GM23338 (cell line): Measurements from ENCODE around the gene ESPNL. TPM values are rescaled to one million over a fixed set of nuclear protein-coding genes. Genes with fewer than 3 reads are reported as not detected.

Source experiments
- ATAC-seq: fragments of 200-7000 bp; cut with Tn5 transposase; 3 replicates; pipeline ENCODE4 v1.9.1; 2020
- DNase-seq: peaks from one replicate; pipeline ENCODE4 v3.0.0-alpha.2; 2015; ENCODE audit warnings: low spot score
- H2AFZ ChIP-seq: fragments of 200-600 bp; sonication (generic); 2 replicates; pipeline ENCODE4 v1.8.0; 2016; ENCODE audit warnings: antibody characterized with exemption, mild to moderate bottlenecking, moderate library complexity
- H3F3A ChIP-seq: fragments of 200-600 bp; sonication (generic); replicated peaks from 2 replicates; pipeline ENCODE4 v1.8.0; 2017; ENCODE audit warnings: antibody characterized with exemption, mixed run types, low read depth
- H3K27ac ChIP-seq: fragments of 200-600 bp; sonication (generic); 2 replicates; pipeline ENCODE4 v1.6.1; 2016; ENCODE audit warnings: low read depth
- H3K27me3 ChIP-seq: fragments of 200-600 bp; sonication (generic); 2 replicates; pipeline ENCODE4 v1.8.0; 2016; ENCODE audit warnings: mild to moderate bottlenecking, mixed run types, moderate library complexity; ENCODE audit not compliant: insufficient read depth
- H3K36me3 ChIP-seq: fragments of 200-600 bp; sonication (generic); 2 replicates; pipeline ENCODE4 v1.8.0; 2016; ENCODE audit warnings: mild to moderate bottlenecking; ENCODE audit not compliant: insufficient read depth
- H3K4me1 ChIP-seq: fragments of 200-600 bp; sonication (generic); 2 replicates; pipeline ENCODE4 v1.8.0; 2016; ENCODE audit warnings: mild to moderate bottlenecking, moderate library complexity; ENCODE audit not compliant: insufficient read depth
- H3K4me2 ChIP-seq: fragments of 200-600 bp; sonication (generic); 2 replicates; pipeline ENCODE4 v1.7.1; 2017; ENCODE audit warnings: mixed run types
- H3K4me3 ChIP-seq: fragments of 200-600 bp; sonication (generic); 2 replicates; pipeline ENCODE4 v1.6.1; 2016; ENCODE audit warnings: mixed run types
- H3K79me2 ChIP-seq: fragments of 200-600 bp; sonication (generic); replicated peaks from 2 replicates; pipeline ENCODE4 v1.8.0; 2017; ENCODE audit warnings: mild to moderate bottlenecking; ENCODE audit not compliant: insufficient read depth
- H3K9me2 ChIP-seq: fragments of 200-600 bp; sonication (generic); 2 replicates; pipeline ENCODE4 v1.8.0; 2017; ENCODE audit not compliant: insufficient read depth
- H4K20me1 ChIP-seq: fragments of 200-600 bp; sonication (generic); replicated peaks from 2 replicates; pipeline ENCODE4 v1.8.0; 2017; ENCODE audit warnings: mild to moderate bottlenecking; ENCODE audit not compliant: insufficient read depth
- H3K27ac Mint-ChIP-seq: 2 replicates; pipeline ENCODE4 v1.8.0; 2020; ENCODE audit warnings: inconsistent platforms, mild to moderate bottlenecking, moderate library complexity, mixed read lengths
- H3K27me3 Mint-ChIP-seq: 3 replicates; pipeline ENCODE4 v1.8.0; 2022; ENCODE audit warnings: low read depth, mild to moderate bottlenecking, moderate library complexity, mixed read lengths, inconsistent platforms; ENCODE audit not compliant: insufficient read depth, poor library complexity
- H3K36me3 Mint-ChIP-seq: 3 replicates; pipeline ENCODE4 v1.8.0; 2021; ENCODE audit warnings: low read depth, mild to moderate bottlenecking, inconsistent platforms, moderate library complexity, mixed read lengths
- H3K4me1 Mint-ChIP-seq: 3 replicates; pipeline ENCODE4 v1.8.0; 2020; ENCODE audit warnings: mild to moderate bottlenecking, inconsistent platforms, mixed read lengths
- H3K4me3 Mint-ChIP-seq: 3 replicates; pipeline ENCODE4 v1.8.0; 2021; ENCODE audit warnings: moderate library complexity, mild to moderate bottlenecking, inconsistent platforms, mixed read lengths
- H3K9me3 Mint-ChIP-seq: 3 replicates; pipeline ENCODE4 v1.8.0; 2020; ENCODE audit warnings: moderate library complexity, mild to moderate bottlenecking, inconsistent platforms, mixed read lengths
- CREB1 ChIP-seq: fragments of 250-450 bp; sonication (Bioruptor Pico); IDR thresholded peaks from 2 replicates; pipeline ENCODE4 v1.5.0; 2020; ENCODE audit warnings: low read depth, mild to moderate bottlenecking, moderate library complexity
- CTCF ChIP-seq, 2 experiments: fragments of 200-600 bp in 1 of 2; sonication (generic) in 1 of 2; conservative IDR thresholded peaks; 2 replicates each; pipeline versions ENCODE4 v1.5.1 to v1.6.1; 2016 to 2017; ENCODE audit warnings: antibody characterized with exemption in 2 of 2, low read depth in 2 of 2, mild to moderate bottlenecking in 2 of 2, moderate library complexity in 1 of 2
- EZH2 ChIP-seq: fragments of 200-600 bp; sonication (generic); IDR thresholded peaks from one replicate; pipeline ENCODE4 v1.8.0; 2017; ENCODE audit warnings: antibody characterized with exemption, mild to moderate bottlenecking, low read depth; ENCODE audit not compliant: unreplicated experiment
- JUNB ChIP-seq: IDR thresholded peaks from one replicate; pipeline ENCODE4 v1.6.1; 2016; ENCODE audit warnings: antibody characterized with exemption; ENCODE audit not compliant: unreplicated experiment
- NANOG ChIP-seq: IDR thresholded peaks from 2 replicates; pipeline ENCODE4 v1.6.1; 2016; ENCODE audit warnings: antibody characterized with exemption, borderline replicate concordance
- POLR2AphosphoS5 ChIP-seq: IDR thresholded peaks from 2 replicates; pipeline ENCODE4 v1.6.1; 2016; ENCODE audit warnings: antibody characterized with exemption, low read depth
- REST ChIP-seq: IDR thresholded peaks from one replicate; pipeline ENCODE4 v1.6.1; 2018; ENCODE audit warnings: antibody characterized with exemption; ENCODE audit not compliant: unreplicated experiment
- STAT1 ChIP-seq: IDR thresholded peaks from one replicate; pipeline ENCODE4 v1.6.1; 2016; ENCODE audit warnings: antibody characterized with exemption; ENCODE audit not compliant: unreplicated experiment
- ZNF114 ChIP-seq: fragments of 250-450 bp; sonication (Bioruptor Pico); IDR thresholded peaks from 2 replicates; pipeline ENCODE4 v1.5.0; 2020; ENCODE audit warnings: mild to moderate bottlenecking, moderate library complexity
- ZNF331 ChIP-seq: fragments of 250-450 bp; sonication (Bioruptor Pico); IDR thresholded peaks from 2 replicates; pipeline ENCODE4 v1.5.0; 2020; ENCODE audit warnings: low read depth, mild to moderate bottlenecking, moderate library complexity
- ZNF462 ChIP-seq: fragments of 250-450 bp; sonication (Bioruptor Pico); IDR thresholded peaks from 2 replicates; pipeline ENCODE4 v1.5.0; 2020; ENCODE audit warnings: mild to moderate bottlenecking, moderate library complexity
- polyA plus RNA-seq: library from polyadenylated mRNA; unstranded; fragments of >200 nt; fragmentation: Nextera tagmentation; extraction: Ambion mirVana; gene quantifications from 2 replicates; pipeline ENCODE4 v1.2.1, GENCODE V29; 2016
- total RNA-seq: library from RNA; depleted of rRNA; stranded (reverse); fragments of >200 nt; shearing (Covaris generic); gene quantifications from 2 replicates; pipeline ENCODE4 v1.2.3, GENCODE V29; 2014

Gene ESPNL
- total and polyA plus RNA-seq, 2 experiments from 2014 or later: 0.44 to 3.1 TPM

GRCh38 chr2:238134393-238134785, 34.2 kb downstream of the ESPNL start:
- Histone ChIP-seq H3K27me3 (no peaks in the 10 kb centered on the region), H3F3A (no peaks in the 10 kb centered on the region), H3K27ac (no peak overlapping the region), H4K20me1 (no peaks in the 10 kb centered on the region), H2AFZ (no peak overlapping the region), H3K36me3 (no peaks in the 10 kb centered on the region), H3K79me2 (no peaks in the 10 kb centered on the region), H3K4me1 (no peaks in the 10 kb centered on the region), H3K4me2 (no peak overlapping the region), H3K4me3 (no peak overlapping the region), H3K9me2 (no peaks in the 10 kb centered on the region)
- no peak for DNase-seq
- H3K4me3 Mint-ChIP-seq: no peak overlapping the region
- H3K27ac Mint-ChIP-seq: no peak overlapping the region
- no peaks in the 10 kb centered on the region for H3K9me3 Mint-ChIP-seq
- peaks cover 10% of the 10 kb centered on the region for H3K27me3 Mint-ChIP-seq
- peaks cover 5% of the 10 kb centered on the region; the same call in 1 of the 3 replicates for H3K4me1 Mint-ChIP-seq
- no peak for ATAC-seq
- no peak for TF ChIP-seq STAT1
- H3K36me3 Mint-ChIP-seq: no peaks in the 10 kb centered on the region

GRCh38 chr2:238135601-238136150, 35.5 kb downstream of the ESPNL start:
- Histone ChIP-seq H3K4me3 (no peak overlapping the region), H3K4me1 (no peaks in the 10 kb centered on the region), H3K27ac (no peak overlapping the region), H4K20me1 (no peaks in the 10 kb centered on the region), H3K27me3 (no peaks in the 10 kb centered on the region), H2AFZ (no peak overlapping the region), H3K79me2 (no peaks in the 10 kb centered on the region), H3F3A (no peaks in the 10 kb centered on the region), H3K9me2 (no peaks in the 10 kb centered on the region), H3K4me2 (no peak overlapping the region), H3K36me3 (no peaks in the 10 kb centered on the region)
- Mint-ChIP-seq H3K27ac (no peak overlapping the region), H3K4me1 (peaks cover 5% of the 10 kb centered on the region; the same call in 1 of the 3 replicates), H3K36me3 (no peaks in the 10 kb centered on the region), H3K27me3 (peaks cover 10% of the 10 kb centered on the region), H3K4me3 (no peak overlapping the region), H3K9me3 (no peaks in the 10 kb centered on the region)
- ATAC-seq (no peak), DNase-seq (no peak)
- TF ChIP-seq JUNB (no peak), STAT1 (no peak), ZNF331 (CRISPR knock-in tag) (no peak), CTCF (conservative IDR thresholded peaks at IDR 0.05; ENCODE audit: low read depth in 2 of 2) (no peak), ZNF114 (no peak), NANOG (no peak), EZH2 (no peak), ZNF462 (CRISPR knock-in tag) (no peak), POLR2AphosphoS5 (no peak), REST (no peak), CREB1 (CRISPR knock-in tag) (no peak)
